Lung (tissue), 16 donors: Measurements from ENCODE around the gene ZFP62. TPM values are rescaled to one million over a fixed set of nuclear protein-coding genes. Genes with fewer than 3 reads are reported as not detected.

ENCODE experiments used
- ATAC-seq: fragments of 200-7000 bp; cut with Tn5 transposase; one replicate; pipeline ENCODE4 v1.9.1; 2020; ENCODE audit warnings: moderate number of reproducible peaks; ENCODE audit not compliant: insufficient read depth, low FRiP score
- DNase-seq, 3 donors: peaks; one replicate each; pipeline ENCODE4 v3.0.0-alpha.2; 2013 to 2017
- H3K27ac ChIP-seq, 2 donors: one replicate each; pipeline ENCODE4 v1.5.1; 2013; ENCODE audit warnings: mild to moderate bottlenecking in 2 of 2, moderate library complexity in 2 of 2, control low read depth in 1 of 2, inconsistent platforms in 1 of 2, low read depth in 1 of 2, low read length in 1 of 2
- H3K27me3 ChIP-seq, 3 donors: one replicate each; pipeline ENCODE4 v1.5.1; 2013; ENCODE audit warnings: low read length in 2 of 3; ENCODE audit not compliant: control insufficient read depth in 3 of 3, insufficient read depth in 3 of 3
- H3K36me3 ChIP-seq, 4 donors: one replicate each; pipeline ENCODE4 v1.5.1; 2013; ENCODE audit warnings: low read length in 4 of 4, mild to moderate bottlenecking in 1 of 4, moderate library complexity in 1 of 4; ENCODE audit not compliant: control insufficient read depth in 4 of 4, insufficient read depth in 4 of 4
- H3K4me1 ChIP-seq, 5 donors: one replicate each; pipeline ENCODE4 v1.5.1; 2013; ENCODE audit warnings: low read length in 5 of 5, mild to moderate bottlenecking in 2 of 5, moderate library complexity in 1 of 5; ENCODE audit not compliant: control insufficient read depth in 5 of 5, insufficient read depth in 5 of 5
- H3K4me3 ChIP-seq: one replicate; pipeline ENCODE4 v1.5.1; 2013; ENCODE audit warnings: mild to moderate bottlenecking, control low read depth, moderate library complexity
- H3K9ac ChIP-seq, 2 donors: one replicate each; pipeline ENCODE4 v1.5.1; 2013; ENCODE audit warnings: low read length in 2 of 2, control low read depth in 1 of 2; ENCODE audit not compliant: insufficient read depth in 1 of 2
- H3K9me3 ChIP-seq, 4 donors: one replicate each; pipeline ENCODE4 v1.5.1; 2013; ENCODE audit warnings: low read length in 3 of 4, mild to moderate bottlenecking in 1 of 4, moderate library complexity in 1 of 4; ENCODE audit not compliant: control insufficient read depth in 4 of 4, insufficient read depth in 3 of 4
- CTCF ChIP-seq: IDR thresholded peaks from 2 replicates; pipeline ENCODE4 v1.5.1; 2012; ENCODE audit warnings: mild to moderate bottlenecking; ENCODE audit errors: control extremely low read depth, extremely low read depth
- WGBS, 2 donors: extraction: QIAGEN DNeasy Blood & Tissue Kit; methylation state at CpG; one replicate each; pipeline ENCODE4 v1.1.7; 2013; 5-methylcytosine and 5-hydroxymethylcytosine counted together
- long read RNA-seq, 5 donors: transcript quantifications; one replicate each; lab custom pipeline, GENCODE V29; 2026
- polyA plus RNA-seq, 2 donors: library from polyadenylated mRNA; stranded (reverse); fragments of 200-250 nt; gene quantifications; one replicate each; pipeline ENCODE4 v1.2.1, GENCODE V29; 2013
- total RNA-seq, 2 donors: library from RNA; depleted of rRNA in 1 of 2; stranded (reverse); fragments of >200 nt in 1 of 2; gene quantifications; one replicate each; pipeline ENCODE4 v1.2.1, GENCODE V29; 2014 to 2021
- donor health status: control.
- donor health status: control.
- donor health status: Bipolar disorder and iron deficiency.
- donor health status: healthy.
- donor health status: DM: yes; HTN: yes; CAD: no.

Gene ZFP62
- total RNA-seq (10 to 100 TPM; 18.1 to 31.2 TPM), polyA plus RNA-seq (10 to 100 TPM in 1 of 2 donors, 1 to 10 TPM in 1; 9.6 to 21.9 TPM)
- long read RNA-seq, donor 1, transcript ZFP62-202 (2 exons, 749 nt): major isoform, 11 of 17 reads
- long read RNA-seq, donor 1, transcript ZFP62-201 (2 exons, 3,415 nt): minor isoform, 6 of 17 reads
- long read RNA-seq, donor 1, partial matches to known transcripts: 0 of 17 reads
- long read RNA-seq, donor 1, other reads (novel, unspliced or antisense): 0 of 17 reads
- long read RNA-seq, donor 2, transcript ZFP62-202 (2 exons, 749 nt): major isoform, 6 of 8 reads
- long read RNA-seq, donor 2, partial matches to known transcripts: 0 of 8 reads
- long read RNA-seq, donor 2, other reads (novel, unspliced or antisense): 0 of 8 reads
- long read RNA-seq, donor 3, transcript ZFP62-202 (2 exons, 749 nt): major isoform, 7 of 7 reads
- long read RNA-seq, donor 3, partial matches to known transcripts: 0 of 7 reads
- long read RNA-seq, donor 3, other reads (novel, unspliced or antisense): 0 of 7 reads
- long read RNA-seq, donor 4, partial matches to known transcripts: 0 of 5 reads
- long read RNA-seq, donor 4, other reads (novel, unspliced or antisense): 0 of 5 reads
- long read RNA-seq, donor 5, transcript ZFP62-201 (2 exons, 3,415 nt): minor isoform, 5 of 20 reads
- long read RNA-seq, donor 5, transcript ZFP62-202 (2 exons, 749 nt): major isoform, 15 of 20 reads
- long read RNA-seq, donor 5, partial matches to known transcripts: 0 of 20 reads
- long read RNA-seq, donor 5, other reads (novel, unspliced or antisense): 0 of 20 reads

- TF ChIP-seq CTCF: no peak
- peak; percentile 95 for ATAC-seq
- whole genome bisulfite sequencing, 2 donors: 1% methylated on average over 55 to 84 of the region's 84 CpGs
Observed at GRCh38 chr5:180860887-180861822, at the start of gene ZFP62. Gene ZFP62 (minus strand): TSS chr5:180861276. CDS start chr5:180861219, 57 bp downstream.

GRCh38 chr5:180910735-180911134, 49.7 kb upstream of the ZFP62 start:
- ATAC-seq: no peak

More at GRCh38 chr5:180860887-180861822, at the start of gene ZFP62:
- peak within 1 kb of the TSS; percentile 77 to 85 for H3K9ac ChIP-seq
- H3K4me1 ChIP-seq: peaks cover 0 to 10% (median 2%) of the 10 kb centered on the region in 5 donors
- peaks cover 0 to 13% (median 0%) of the 10 kb centered on the region in 4 donors for H3K36me3 ChIP-seq
- H3K27me3 ChIP-seq: no peaks in the 10 kb centered on the region
- H3K27ac ChIP-seq: peak within 1 kb of the TSS; percentile 90 to 92
- peak; percentile 95 to 97 (median 96) for DNase-seq
- H3K4me3 ChIP-seq: peak within 1 kb of the TSS; percentile 81
- no peaks in the 10 kb centered on the region for H3K9me3 ChIP-seq

More at GRCh38 chr5:180910735-180911134, 49.7 kb upstream of the ZFP62 start:
- DNase-seq: no peak
- no peak overlapping the region for H3K9ac ChIP-seq
- no peaks in the 10 kb centered on the region for H3K27me3 ChIP-seq
- peaks cover 0 to 3% (median 0%) of the 10 kb centered on the region in 5 donors for H3K4me1 ChIP-seq
- H3K4me3 ChIP-seq: no peak overlapping the region
- 88 to 91% methylated on average over 5 of the region's 5 CpGs for WGBS, 2 donors
- TF ChIP-seq CTCF: no peak
- H3K27ac ChIP-seq: peak overlapping the region in 1 of 2 donors; percentile 23
- no peaks in the 10 kb centered on the region for H3K9me3 ChIP-seq
- H3K36me3 ChIP-seq: no peaks in the 10 kb centered on the region
